Hindlimb muscle (tissue), 1 donor: ENCODE results near the gene ZNF558. TPM values are rescaled to one million over a fixed set of nuclear protein-coding genes. Genes with fewer than 3 reads are reported as not detected.

Experiments
- DNase-seq: peaks from one replicate; pipeline ENCODE4 v3.0.0-alpha.2; 2013
- polyA plus RNA-seq: library from polyadenylated mRNA; unstranded; fragments of 120-200 nt; gene quantifications from one replicate; pipeline ENCODE4 v1.2.1, GENCODE V29; 2013; ENCODE audit not compliant: insufficient read length

ZNF558 gene
- polyA plus RNA-seq = 26.7 TPM

GRCh38 chr19:8832132-8833021, at the start of gene ZNF558, which contains the start of gene MBD3L1:
Gene ZNF558, minus strand, starts transcription at chr19:8832304. Its CDS starts 9,645 bp downstream, at chr19:8822659.
Gene MBD3L1, plus strand, starts transcription at chr19:8832377. Its CDS starts 10,302 bp downstream, at chr19:8842679.
- DNase-seq = peak; percentile 95

- DNase-seq = no peak
Measured at GRCh38 chr19:8881512-8881911, 49.4 kb upstream of the ZNF558 start.

- no peak for DNase-seq
Measured at GRCh38 chr19:8880868-8881488, 48.9 kb upstream of the ZNF558 start.

GRCh38 chr19:8877854-8878705, 46.0 kb upstream of the ZNF558 start:
- no peak for DNase-seq

- DNase-seq = no peak
Measured at GRCh38 chr19:8866344-8866743, 34.2 kb upstream of the ZNF558 start.

- no peak for DNase-seq
Measured at GRCh38 chr19:8858260-8858659, 26.2 kb upstream of the ZNF558 start.

GRCh38 chr19:8850488-8850887, 18.4 kb upstream of the ZNF558 start:
- DNase-seq = no peak

GRCh38 chr19:8849232-8849631, 17.1 kb upstream of the ZNF558 start:
- DNase-seq = no peak

- DNase-seq = no peak
Measured at GRCh38 chr19:8846819-8847218, 14.7 kb upstream of the ZNF558 start.

- DNase-seq = no peak
Measured at GRCh38 chr19:8840708-8841107, 8.6 kb upstream of the ZNF558 start.

GRCh38 chr19:8835877-8836276, 3.8 kb upstream of the ZNF558 start:
- no peak for DNase-seq

GRCh38 chr19:8835446-8835845, 3.3 kb upstream of the ZNF558 start:
- DNase-seq = no peak

GRCh38 chr19:8831832-8832131, 322 bp downstream of the ZNF558 start:
- no peak for DNase-seq

GRCh38 chr19:8831373-8831772, 731 bp downstream of the ZNF558 start:
- no peak for DNase-seq

GRCh38 chr19:8827277-8827676, 4.8 kb downstream of the ZNF558 start:
- DNase-seq = no peak

GRCh38 chr19:8826371-8826770, 5.7 kb downstream of the ZNF558 start:
- no peak for DNase-seq

GRCh38 chr19:8821748-8822241, 10.3 kb downstream of the ZNF558 start:
- DNase-seq = no peak

- DNase-seq = no peak
Measured at GRCh38 chr19:8820234-8820633, 11.9 kb downstream of the ZNF558 start.

GRCh38 chr19:8815780-8816179, 16.3 kb downstream of the ZNF558 start:
- DNase-seq = no peak

- DNase-seq = no peak
Measured at GRCh38 chr19:8814176-8814575, 17.9 kb downstream of the ZNF558 start.

GRCh38 chr19:8811315-8812172, 20.6 kb downstream of the ZNF558 start:
- DNase-seq = no peak

- DNase-seq = no peak
Measured at GRCh38 chr19:8806661-8807060, 25.4 kb downstream of the ZNF558 start.
